GM12872 (cell line): ENCODE data around the gene GIPR.
A peak's percentile ranks its signal among the peaks of the same experiment; 100 is the strongest.

Experiments used
- CTCF ChIP-seq: IDR thresholded peaks from 3 replicates; pipeline ENCODE4 v1.5.1; 2011; ENCODE audit warnings: low read depth, mild to moderate bottlenecking, low read length, moderate library complexity; ENCODE audit not compliant: insufficient read depth

Gene GIPR

GRCh38 chr19:45682908-45683307 lies 14.9 kb downstream of the GIPR start:
- TF ChIP-seq CTCF, result no peak

GRCh38 chr19:45687599-45687998 lies 19.6 kb downstream of the GIPR start:
- no peak for TF ChIP-seq CTCF

GRCh38 chr19:45691516-45692186 lies 23.6 kb downstream of the GIPR start, which contains the start of gene SNRPD2:
TSS of gene SNRPD2 (minus strand) at chr19:45691953. CDS start at chr19:45691888, 65 bp downstream.
- TF ChIP-seq CTCF, result no peak

GRCh38 chr19:45692187-45693105 lies 24.4 kb downstream of the GIPR start, which contains the start of gene QPCTL:
TSS of gene QPCTL (plus strand) at chr19:45692666. CDS start at chr19:45692704, 38 bp downstream.
- no peak for TF ChIP-seq CTCF

GRCh38 chr19:45693106-45693788 lies 25.2 kb downstream of the GIPR start:
- TF ChIP-seq CTCF, result peak; percentile 92

GRCh38 chr19:45701676-45702075 lies 33.7 kb downstream of the GIPR start:
- TF ChIP-seq CTCF, result no peak

- TF ChIP-seq CTCF, result no peak
Observed at GRCh38 chr19:45705115-45705514, 37.1 kb downstream of the GIPR start.
